ENCODE data around the gene PDE8B.

DNA sequence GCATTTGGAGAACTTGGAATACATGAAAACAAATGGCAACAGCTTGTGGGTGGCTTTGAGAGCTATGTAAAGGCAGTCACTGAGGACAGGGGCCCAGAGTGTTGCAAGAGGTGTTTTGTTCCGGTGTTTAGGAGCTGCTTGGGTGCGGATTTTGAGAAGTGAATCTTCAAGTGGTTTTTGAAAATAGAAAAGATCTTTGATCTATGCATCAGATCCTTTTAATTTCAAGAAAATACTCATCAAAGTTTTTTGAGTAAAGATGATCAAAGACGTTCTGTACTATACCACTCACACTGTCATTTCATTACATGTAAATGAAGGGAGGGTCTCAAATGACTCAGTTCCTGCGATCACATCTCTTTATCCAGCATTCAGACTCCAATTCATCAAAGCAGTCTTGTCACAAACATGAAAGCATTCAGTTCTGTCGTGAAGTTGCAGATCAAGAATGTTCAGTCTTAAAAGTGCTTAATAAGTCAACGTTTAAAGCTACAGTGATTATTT is 169.1 kb downstream of the PDE8B start:
- TF ChIP-seq, protein P1, sequence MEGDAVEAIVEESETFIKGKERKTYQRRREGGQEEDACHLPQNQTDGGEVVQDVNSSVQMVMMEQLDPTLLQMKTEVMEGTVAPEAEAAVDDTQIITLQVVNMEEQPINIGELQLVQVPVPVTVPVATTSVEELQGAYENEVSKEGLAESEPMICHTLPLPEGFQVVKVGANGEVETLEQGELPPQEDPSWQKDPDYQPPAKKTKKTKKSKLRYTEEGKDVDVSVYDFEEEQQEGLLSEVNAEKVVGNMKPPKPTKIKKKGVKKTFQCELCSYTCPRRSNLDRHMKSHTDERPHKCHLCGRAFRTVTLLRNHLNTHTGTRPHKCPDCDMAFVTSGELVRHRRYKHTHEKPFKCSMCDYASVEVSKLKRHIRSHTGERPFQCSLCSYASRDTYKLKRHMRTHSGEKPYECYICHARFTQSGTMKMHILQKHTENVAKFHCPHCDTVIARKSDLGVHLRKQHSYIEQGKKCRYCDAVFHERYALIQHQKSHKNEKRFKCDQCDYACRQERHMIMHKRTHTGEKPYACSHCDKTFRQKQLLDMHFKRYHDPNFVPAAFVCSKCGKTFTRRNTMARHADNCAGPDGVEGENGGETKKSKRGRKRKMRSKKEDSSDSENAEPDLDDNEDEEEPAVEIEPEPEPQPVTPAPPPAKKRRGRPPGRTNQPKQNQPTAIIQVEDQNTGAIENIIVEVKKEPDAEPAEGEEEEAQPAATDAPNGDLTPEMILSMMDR (conservative IDR thresholded peaks at IDR 0.05; ENCODE audit: low read depth, low read length): no peak
- TF ChIP-seq EZH2 (IDR thresholded peaks at IDR 0.05; ENCODE audit: low read length, unreplicated experiment): no peak
- no peak for TF ChIP-seq EZH2phosphoT487 (IDR thresholded peaks at IDR 0.05; ENCODE audit: borderline replicate concordance, low read length)
